Sigmoid colon (tissue), 7 donors: Measurements from ENCODE around the gene CDX1. TPM values are rescaled to one million over a fixed set of nuclear protein-coding genes. Genes with fewer than 3 reads are reported as not detected.

Experiments
- DNase-seq: peaks from one replicate; pipeline ENCODE4 v3.0.0-alpha.2; 2019
- H3K27ac ChIP-seq, 4 donors: fragments of 200-600 bp; sonication (generic); one replicate each; pipeline ENCODE4 v1.5.1; 2016 to 2019; ENCODE audit warnings: mild to moderate bottlenecking in 1 of 4
- H3K27me3 ChIP-seq, 3 donors: fragments of 200-600 bp; sonication (generic); one replicate each; pipeline ENCODE4 v1.5.1; 2019; ENCODE audit warnings: mild to moderate bottlenecking in 1 of 3
- H3K36me3 ChIP-seq, 4 donors: fragments of 200-600 bp; sonication (generic); one replicate each; pipeline ENCODE4 v1.5.1; 2016 to 2019
- H3K4me1 ChIP-seq, 4 donors: fragments of 200-600 bp; sonication (generic); one replicate each; pipeline ENCODE4 v1.5.1; 2017 to 2019
- H3K4me3 ChIP-seq, 4 donors: fragments of 200-600 bp; sonication (generic); one replicate each; pipeline ENCODE4 v1.5.1; 2017 to 2019; ENCODE audit warnings: mild to moderate bottlenecking in 2 of 4, moderate library complexity in 1 of 4
- H3K9me3 ChIP-seq, 4 donors: fragments of 200-600 bp in 3 of 4; sonication (generic) in 3 of 4; one replicate each; pipeline versions ENCODE4 v1.5.1 to v1.6.1; 2013 to 2019
- CTCF ChIP-seq, 4 experiments: fragments of 450-650 bp in 3 of 4; fragments of 200-600 bp in 1 of 4; IDR thresholded peaks; one replicate each; pipeline ENCODE4 v1.5.1; 2016 to 2019; ENCODE audit warnings: antibody characterized with exemption in 4 of 4, mild to moderate bottlenecking in 3 of 4, moderate library complexity in 2 of 4
- EP300 ChIP-seq, 4 donors: sonication (generic); formaldehyde crosslinking; IDR thresholded peaks; one replicate each; pipeline ENCODE4 v1.6.1; 2017; ENCODE audit warnings: antibody characterized with exemption in 4 of 4
- POLR2A ChIP-seq, 2 donors: fragments of 450-650 bp; IDR thresholded peaks; one replicate each; pipeline ENCODE4 v1.6.1; 2016; ENCODE audit warnings: antibody characterized with exemption in 2 of 2, mild to moderate bottlenecking in 2 of 2, moderate library complexity in 2 of 2
- POLR2AphosphoS5 ChIP-seq, 4 donors: sonication (generic); formaldehyde crosslinking; IDR thresholded peaks; one replicate each; pipeline ENCODE4 v1.6.1; 2017; ENCODE audit warnings: antibody characterized with exemption in 4 of 4
- WGBS, 2 donors: extraction: QIAGEN DNeasy Blood & Tissue Kit; methylation state at CpG; one replicate each; pipeline ENCODE4 v1.1.7; 2013; 5-methylcytosine and 5-hydroxymethylcytosine counted together
- intact Hi-C: fragments of 100-400 bp; cut with DNase I; formaldehyde crosslinking; loops from one replicate; pipeline ENCODE4 v1.15.1; 2023
- polyA plus RNA-seq, 3 donors: library from polyadenylated mRNA; stranded (reverse); fragments of 200-250 nt; gene quantifications; one replicate each; pipeline ENCODE4 v1.2.3, GENCODE V29; 2013
- total RNA-seq, 4 donors: library from RNA; depleted of rRNA; stranded (reverse); fragments of >200 nt; gene quantifications; one replicate each; pipeline ENCODE4 v1.1.0, GENCODE V29; 2016
- donor health status: healthy with polysubstance abuse.
- donor health status: Bipolar disorder and iron deficiency.
- donor health status: healthy.

Gene CDX1
- total and polyA plus RNA-seq, 7 donors = 0.71 to 455 (median 325) TPM; not detected in 2

- H3K4me3 ChIP-seq = no peak overlapping the region
- no peak for TF ChIP-seq POLR2A (IDR thresholded peaks at IDR 0.05)
- no peak for TF ChIP-seq EP300 (IDR thresholded peaks at IDR 0.05)
- no peak for TF ChIP-seq CTCF (IDR thresholded peaks at IDR 0.05)
- TF ChIP-seq POLR2AphosphoS5 (IDR thresholded peaks at IDR 0.05) = peak in 1 of 4 donors; percentile 5
- H3K9me3 ChIP-seq = no peaks in the 10 kb centered on the region
- peaks cover 0 to 95% (median 92%) of the 10 kb centered on the region in 4 donors for H3K4me1 ChIP-seq
- no peaks in the 10 kb centered on the region for H3K27me3 ChIP-seq
- DNase-seq = no peak
- no peaks in the 10 kb centered on the region for H3K36me3 ChIP-seq
- 71 to 80% methylated on average over 11 of the region's 11 CpGs for WGBS, 2 donors
- H3K27ac ChIP-seq = peak overlapping the region; percentile 84 to 92 (median 87)
- intact Hi-C loops = no loop called here
Measured at GRCh38 chr5:150140830-150141229, 25.7 kb upstream of the CDX1 start.

GRCh38 chr5:150141544-150142184, 24.9 kb upstream of the CDX1 start:
- intact Hi-C loops = no loop called here
- H3K27me3 ChIP-seq = no peaks in the 10 kb centered on the region
- no peak overlapping the region for H3K4me3 ChIP-seq
- WGBS, 2 donors = 77 to 78% methylated on average over 9 of the region's 9 CpGs
- peaks cover 0 to 99% (median 91%) of the 10 kb centered on the region in 4 donors for H3K4me1 ChIP-seq
- DNase-seq = no peak
- peak overlapping the region; percentile 84 to 92 (median 87) for H3K27ac ChIP-seq
- H3K9me3 ChIP-seq = no peaks in the 10 kb centered on the region
- no peaks in the 10 kb centered on the region for H3K36me3 ChIP-seq
- TF ChIP-seq POLR2A (IDR thresholded peaks at IDR 0.05) (no peak), CTCF (IDR thresholded peaks at IDR 0.05) (no peak), POLR2AphosphoS5 (IDR thresholded peaks at IDR 0.05) (no peak), EP300 (IDR thresholded peaks at IDR 0.05) (no peak)

- intact Hi-C loops = no loop called here
- no peaks in the 10 kb centered on the region for H3K9me3 ChIP-seq
- H3K27me3 ChIP-seq = no peaks in the 10 kb centered on the region
- TF ChIP-seq POLR2A (IDR thresholded peaks at IDR 0.05) (no peak), POLR2AphosphoS5 (IDR thresholded peaks at IDR 0.05) (no peak), EP300 (IDR thresholded peaks at IDR 0.05) (no peak), CTCF (IDR thresholded peaks at IDR 0.05) (no peak)
- H3K27ac ChIP-seq = peak overlapping the region; percentile 84 to 92 (median 87)
- H3K4me1 ChIP-seq = peaks cover 0 to 99% (median 90%) of the 10 kb centered on the region in 4 donors
- 72 to 77% methylated on average over 14 of the region's 14 CpGs for WGBS, 2 donors
- no peaks in the 10 kb centered on the region for H3K36me3 ChIP-seq
- no peak for DNase-seq
- H3K4me3 ChIP-seq = no peak overlapping the region
Measured at GRCh38 chr5:150142185-150142958, 24.2 kb upstream of the CDX1 start.

GRCh38 chr5:150142959-150143349, 23.6 kb upstream of the CDX1 start:
- Histone ChIP-seq H3K4me1 (peaks cover 0 to 98% (median 88%) of the 10 kb centered on the region in 4 donors), H3K27me3 (no peaks in the 10 kb centered on the region), H3K27ac (peak overlapping the region; percentile 84 to 92 (median 87)), H3K36me3 (no peaks in the 10 kb centered on the region), H3K9me3 (no peaks in the 10 kb centered on the region), H3K4me3 (peak overlapping the region in 1 of 4 donors; percentile 10)
- intact Hi-C loops = no loop called here
- 71 to 72% methylated on average over 4 of the region's 4 CpGs for WGBS, 2 donors
- TF ChIP-seq CTCF (IDR thresholded peaks at IDR 0.05) (no peak), POLR2A (IDR thresholded peaks at IDR 0.05) (no peak), EP300 (IDR thresholded peaks at IDR 0.05) (no peak), POLR2AphosphoS5 (IDR thresholded peaks at IDR 0.05) (peak; percentile 72 to 76 (median 74))
- DNase-seq = peak; percentile 85
